CD4-positive, alpha-beta T cell (primary cell): ENCODE results near the gene TYW3. TPM values are rescaled to one million over a fixed set of nuclear protein-coding genes. Genes with fewer than 3 reads are reported as not detected.
"Not testable (repeated sequence)": the region's sequence is repeated elsewhere in the genome, so short reads cannot be mapped to it uniquely, and the experiment has no call there.

Experiments used
- ATAC-seq: fragments of 200-7000 bp; cut with Tn5 transposase; one replicate; pipeline ENCODE4 v1.10.0; 2022; ENCODE audit warnings: mild to moderate bottlenecking; ENCODE audit not compliant: poor library complexity
- CTCF ChIA-PET: fragments of 350-600 bp; sonication (Branson Sonifier 250); formaldehyde crosslinking; loops from one replicate; lab custom pipeline; 2021; ENCODE audit warnings: antibody characterized with exemption, inconsistent platforms; lab: Charles Lee
- POLR2A ChIA-PET: fragments of 350-600 bp; sonication (Branson Sonifier 250); formaldehyde crosslinking; loops from one replicate; lab custom pipeline; 2021; ENCODE audit warnings: antibody characterized with exemption, inconsistent platforms; lab: Charles Lee
- DNase-seq, 14 experiments: peaks; one replicate each; pipeline ENCODE4 v3.0.0-alpha.2; 2013 to 2020; ENCODE audit warnings: mixed read lengths in 2 of 14
- H3K27ac ChIP-seq, 2 donors: one replicate each; pipeline versions ENCODE4 v1.5.1 to v1.7.0; 2013; ENCODE audit warnings: low read length in 2 of 2, low read depth in 1 of 2, mild to moderate bottlenecking in 1 of 2
- H3K27me3 ChIP-seq, 2 experiments: 1 replicate in 1 of 2; 2 replicates in 1 of 2; pipeline versions ENCODE4 v1.6.1 to v1.7.0; 2013; ENCODE audit warnings: low read length in 2 of 2, control low read depth in 1 of 2, mild to moderate bottlenecking in 1 of 2, moderate library complexity in 1 of 2; ENCODE audit not compliant: insufficient read depth in 2 of 2, control insufficient read depth in 1 of 2
- H3K36me3 ChIP-seq: one replicate; pipeline ENCODE4 v1.6.1; 2013; ENCODE audit warnings: low read length, control low read depth; ENCODE audit not compliant: insufficient read depth
- H3K4me1 ChIP-seq: one replicate; pipeline ENCODE4 v1.6.1; 2013; ENCODE audit warnings: low read length, control low read depth; ENCODE audit not compliant: insufficient read depth
- H3K4me3 ChIP-seq: one replicate; pipeline ENCODE4 v1.5.1; 2013; ENCODE audit warnings: mild to moderate bottlenecking, low read length, moderate library complexity
- H3K9me3 ChIP-seq, 2 experiments: 1 replicate in 1 of 2; 2 replicates in 1 of 2; pipeline versions ENCODE4 v1.6.1 to v1.7.0; 2013; ENCODE audit warnings: low read length in 2 of 2, mild to moderate bottlenecking in 2 of 2, control low read depth in 1 of 2, moderate library complexity in 1 of 2; ENCODE audit not compliant: control insufficient read depth in 1 of 2, insufficient read depth in 1 of 2
- H3K27ac Mint-ChIP-seq: one replicate; pipeline ENCODE4 v1.8.0; 2020; ENCODE audit warnings: mixed read lengths
- H3K27me3 Mint-ChIP-seq: one replicate; pipeline ENCODE4 v1.8.0; 2021; ENCODE audit warnings: mixed read lengths
- H3K36me3 Mint-ChIP-seq: one replicate; pipeline ENCODE4 v1.8.0; 2021; ENCODE audit warnings: low read depth, mixed read lengths
- H3K4me1 Mint-ChIP-seq: one replicate; pipeline ENCODE4 v1.8.0; 2021; ENCODE audit warnings: low read depth, mixed read lengths
- H3K4me3 Mint-ChIP-seq: one replicate; pipeline ENCODE4 v1.8.0; 2020; ENCODE audit warnings: mild to moderate bottlenecking, mixed read lengths
- H3K9me3 Mint-ChIP-seq: one replicate; pipeline ENCODE4 v1.8.0; 2020; ENCODE audit warnings: mixed read lengths
- intact Hi-C, 2 experiments: fragments of 100-400 bp; cut with DNase I in 1 of 2; cut with micrococcal nuclease in 1 of 2; formaldehyde crosslinking; loops; one replicate each; pipeline versions ENCODE4 v1.15.1 to v1.9.0; 2023 to 2025; cut with DNase I, micrococcal nuclease
- total RNA-seq, 174 experiments: library from RNA in 2 of 174; stranded (reverse) in 2 of 174; gene quantifications; one replicate each; pipeline ENCODE4 v1.2.3 and lab custom pipeline; 2021 to 2026
- TF ChIP-seq, protein P1 (sequence below): fragments of 200-600 bp; IDR thresholded peaks from one replicate; pipeline ENCODE4 v1.8.0; 2022; ENCODE audit warnings: antibody characterized with exemption, mild to moderate bottlenecking

The TYW3 gene
- total RNA-seq, 2 experiments from 2014 or later: 9.9 to 10.1 TPM

DNA sequence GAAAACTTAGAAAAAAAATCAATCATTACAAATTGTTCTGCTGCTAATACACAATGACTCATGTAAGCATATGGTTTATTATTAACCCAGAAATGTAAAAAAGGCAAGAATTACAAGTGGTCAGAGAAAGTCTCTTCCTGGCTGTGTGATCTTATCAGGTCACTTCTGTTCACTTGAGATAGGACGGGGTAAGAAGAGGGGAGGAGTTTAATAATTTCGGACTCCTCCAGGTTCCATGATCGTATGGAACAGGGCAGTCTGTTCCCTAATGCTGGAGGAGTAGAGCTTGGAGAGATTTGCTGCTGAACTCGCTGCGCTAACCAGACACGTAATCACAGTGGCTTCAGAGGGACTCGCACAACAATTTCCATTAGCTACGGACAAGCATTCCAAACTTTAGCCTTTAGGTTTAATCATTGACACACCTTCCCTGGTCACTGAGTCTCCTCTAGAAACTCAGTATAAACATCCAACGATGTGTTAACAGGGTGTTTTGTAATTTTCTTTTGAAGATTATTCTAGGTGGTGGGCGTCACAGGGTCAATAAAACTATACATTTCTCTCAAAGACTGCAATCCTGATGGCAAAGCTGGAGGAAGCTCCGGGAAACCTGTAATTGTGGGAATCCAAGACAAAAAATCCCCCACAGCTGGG lies 1.4 kb upstream of the TYW3 start:
- Mint-ChIP-seq H3K27me3 (no peaks in the 10 kb centered on the region), H3K4me1 (peaks cover 75% of the 10 kb centered on the region), H3K36me3 (peaks cover 50% of the 10 kb centered on the region), H3K4me3 (peak overlapping the region; percentile 86), H3K27ac (peak overlapping the region; percentile 88), H3K9me3 (no peaks in the 10 kb centered on the region)
- POLR2A ChIA-PET: no interaction called here
- peaks cover 26% of the 10 kb centered on the region for H3K4me1 ChIP-seq
- no peaks in the 10 kb centered on the region for H3K27me3 ChIP-seq
- ATAC-seq (no peak), DNase-seq (no peak)
- no peaks in the 10 kb centered on the region for H3K9me3 ChIP-seq
- intact Hi-C loops: loop anchor here (2.0 to 10.0 kb wide), 3 partner anchors 533 to 993 kb away; partner anchors contain the start of genes FPGT (in 2 of the 2), LRRIQ3 (in 2 of the 2) and ACADM (in 1 of the 2)
- no peak overlapping the region for H3K4me3 ChIP-seq
- no peak overlapping the region for H3K27ac ChIP-seq
- TF ChIP-seq, protein P1, sequence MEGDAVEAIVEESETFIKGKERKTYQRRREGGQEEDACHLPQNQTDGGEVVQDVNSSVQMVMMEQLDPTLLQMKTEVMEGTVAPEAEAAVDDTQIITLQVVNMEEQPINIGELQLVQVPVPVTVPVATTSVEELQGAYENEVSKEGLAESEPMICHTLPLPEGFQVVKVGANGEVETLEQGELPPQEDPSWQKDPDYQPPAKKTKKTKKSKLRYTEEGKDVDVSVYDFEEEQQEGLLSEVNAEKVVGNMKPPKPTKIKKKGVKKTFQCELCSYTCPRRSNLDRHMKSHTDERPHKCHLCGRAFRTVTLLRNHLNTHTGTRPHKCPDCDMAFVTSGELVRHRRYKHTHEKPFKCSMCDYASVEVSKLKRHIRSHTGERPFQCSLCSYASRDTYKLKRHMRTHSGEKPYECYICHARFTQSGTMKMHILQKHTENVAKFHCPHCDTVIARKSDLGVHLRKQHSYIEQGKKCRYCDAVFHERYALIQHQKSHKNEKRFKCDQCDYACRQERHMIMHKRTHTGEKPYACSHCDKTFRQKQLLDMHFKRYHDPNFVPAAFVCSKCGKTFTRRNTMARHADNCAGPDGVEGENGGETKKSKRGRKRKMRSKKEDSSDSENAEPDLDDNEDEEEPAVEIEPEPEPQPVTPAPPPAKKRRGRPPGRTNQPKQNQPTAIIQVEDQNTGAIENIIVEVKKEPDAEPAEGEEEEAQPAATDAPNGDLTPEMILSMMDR: no peak
- CTCF ChIA-PET: no interaction called here
- no peaks in the 10 kb centered on the region for H3K36me3 ChIP-seq

GRCh38 chr1:74732071-74732946 lies 643 bp upstream of the TYW3 start:
- DNase-seq: peak in 4 of 14 experiments; percentile 5 to 59 (median 22)
- peaks cover 50% of the 10 kb centered on the region for H3K36me3 Mint-ChIP-seq
- peak overlapping the region; percentile 88 for H3K27ac Mint-ChIP-seq
- peaks cover 67% of the 10 kb centered on the region for H3K4me1 Mint-ChIP-seq
- not testable (repeated sequence) for H3K36me3 ChIP-seq, H3K27me3 ChIP-seq, H3K9me3 Mint-ChIP-seq, H3K9me3 ChIP-seq, H3K27me3 Mint-ChIP-seq
- Histone ChIP-seq H3K27ac (peak overlapping the region in 1 of 2 donors; percentile 73), H3K4me1 (peaks cover 26% of the 10 kb centered on the region), H3K4me3 (peak overlapping the region; percentile 90)
- peak overlapping the region; percentile 97 for H3K4me3 Mint-ChIP-seq
- POLR2A ChIA-PET: interaction anchor here (2.0 to 2.3 kb wide), 2 partner anchors 9 to 534 kb away, joined by 8 to 10 read pairs; partner anchors contain the start of genes FPGT and LRRIQ3
- peak; percentile 15 for ATAC-seq
- CTCF ChIA-PET: interaction anchor here (1.7 kb wide), 2 partner anchors 25 to 34 kb away, joined by 5 to 6 read pairs; no protein-coding TSS in a partner anchor
- intact Hi-C loops: loop anchor here (2.0 to 10.0 kb wide), 3 partner anchors 534 to 992 kb away; partner anchors contain the start of genes FPGT (in 2 of the 2), LRRIQ3 (in 2 of the 2) and ACADM (in 1 of the 2)

DNA sequence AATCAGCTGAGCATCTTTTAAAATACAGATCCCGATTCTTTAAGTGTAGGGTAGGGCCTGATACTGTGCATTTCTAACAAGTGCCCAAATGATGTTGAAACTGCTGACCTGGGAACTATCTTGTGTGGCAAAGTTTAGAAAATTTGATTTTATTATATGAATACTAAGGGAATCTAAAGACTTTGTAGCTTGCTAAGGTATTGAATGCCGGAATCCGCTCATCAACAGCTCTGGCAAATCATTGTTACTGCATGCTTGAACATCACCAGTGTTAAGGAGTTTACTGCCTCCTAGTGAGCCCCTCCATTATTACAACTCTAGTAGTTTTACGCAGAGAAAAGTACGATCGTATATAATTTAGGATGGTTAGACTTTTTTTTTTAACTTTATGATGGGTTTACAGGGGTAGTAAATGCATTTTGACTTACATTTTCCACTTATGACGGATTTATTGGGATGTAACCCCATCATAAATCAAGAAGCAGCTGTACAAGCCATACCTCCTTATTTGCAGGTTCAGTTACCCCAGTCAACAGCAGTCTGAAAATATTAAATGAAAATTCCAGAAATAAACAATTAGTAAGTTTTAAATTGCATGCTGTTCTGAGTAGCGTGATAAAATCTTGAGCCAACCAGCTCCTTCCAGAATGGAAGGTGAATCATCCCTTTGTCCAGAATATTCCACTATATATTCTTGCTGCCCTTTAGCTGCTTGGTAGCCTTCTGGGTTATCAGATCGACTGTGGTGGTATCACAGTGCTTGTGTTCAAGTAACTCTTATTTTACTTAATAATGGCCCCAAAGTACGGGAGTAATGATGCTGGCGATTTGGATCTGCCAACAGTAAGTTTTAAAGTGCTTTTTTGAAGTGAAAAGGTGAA lies 892 bp downstream of the TYW3 start:
- Mint-ChIP-seq H3K4me1 (peaks cover 58% of the 10 kb centered on the region), H3K4me3 (peak overlapping the region; percentile 97), H3K27me3 (no peaks in the 10 kb centered on the region), H3K27ac (peak overlapping the region; percentile 88), H3K9me3 (no peaks in the 10 kb centered on the region), H3K36me3 (peaks cover 54% of the 10 kb centered on the region)
- peaks cover 21% of the 10 kb centered on the region for H3K36me3 ChIP-seq
- ChIA-PET CTCF (interaction anchor here (0.6 to 1.7 kb wide), 8 partner anchors 9 to 44 kb away, joined by 3 to 6 read pairs (median 5); no protein-coding TSS in a partner anchor), POLR2A (interaction anchor here (0.7 to 2.3 kb wide), 9 partner anchors 10 to 990 kb away, joined by 3 to 10 read pairs (median 3); partner anchors contain the start of genes FPGT and LRRIQ3)
- DNase-seq (peak in 9 of 14 experiments; percentile 4 to 84 (median 32)), ATAC-seq (peak; percentile 79)
- H3K27ac ChIP-seq: peak overlapping the region; percentile 73 to 81
- no peaks in the 10 kb centered on the region for H3K9me3 ChIP-seq
- intact Hi-C loops: loop anchor here (1.0 to 10.0 kb wide), 4 partner anchors 44 to 991 kb away; partner anchors contain the start of genes FPGT (in 2 of the 2), LRRIQ3 (in 2 of the 2) and ACADM (in 1 of the 2)
- TF ChIP-seq, protein P1: peak; percentile 76
- peaks cover 26% of the 10 kb centered on the region for H3K4me1 ChIP-seq
- no peaks in the 10 kb centered on the region for H3K27me3 ChIP-seq
- H3K4me3 ChIP-seq: peak overlapping the region; percentile 90
